Thyroid gland (tissue), 4 donors: ENCODE measurements around the gene COL9A3. TPM values are rescaled to one million over a fixed set of nuclear protein-coding genes. Genes with fewer than 3 reads are reported as not detected.

ENCODE experiments used
- DNase-seq, 2 donors: peaks; one replicate each; pipeline ENCODE4 v3.0.0-alpha.2; 2019
- H3K27ac ChIP-seq, 3 donors: fragments of 200-600 bp; sonication (generic); 1 replicate in 2 of 3; 2 replicates in 1 of 3; pipeline ENCODE4 v1.5.1; 2016 to 2019; ENCODE audit warnings: mild to moderate bottlenecking in 1 of 3, moderate library complexity in 1 of 3
- H3K27me3 ChIP-seq: fragments of 200-600 bp; sonication (generic); one replicate; pipeline ENCODE4 v1.5.1; 2019
- H3K36me3 ChIP-seq, 2 donors: fragments of 200-600 bp; sonication (generic); one replicate each; pipeline ENCODE4 v1.5.1; 2016 to 2019
- H3K4me1 ChIP-seq, 2 donors: fragments of 200-600 bp; sonication (generic); one replicate each; pipeline ENCODE4 v1.5.1; 2017 to 2019
- H3K4me3 ChIP-seq, 3 donors: fragments of 200-600 bp; sonication (generic); replicated peaks in 1 of 3; 1 replicate in 2 of 3; 2 replicates in 1 of 3; pipeline ENCODE4 v1.5.1; 2016; ENCODE audit warnings: mild to moderate bottlenecking in 1 of 3
- H3K9me3 ChIP-seq: fragments of 200-600 bp; sonication (generic); one replicate; pipeline ENCODE4 v1.5.1; 2017
- POLR2A ChIP-seq, 2 donors: fragments of 450-650 bp; IDR thresholded peaks; one replicate each; pipeline ENCODE4 v1.6.1; 2017; ENCODE audit warnings: antibody characterized with exemption in 2 of 2, mild to moderate bottlenecking in 2 of 2, moderate library complexity in 1 of 2
- WGBS, 2 donors: methylation state at CpG; one replicate each; pipeline ENCODE4 v1.1.5; 2017; 5-methylcytosine and 5-hydroxymethylcytosine counted together
- intact Hi-C: fragments of 100-400 bp; cut with DNase I; formaldehyde crosslinking; loops from one replicate; pipeline ENCODE4 v1.15.1; 2023
- total RNA-seq, 4 donors: library from RNA; depleted of rRNA; stranded (reverse); fragments of >200 nt; gene quantifications; one replicate each; pipeline ENCODE4 v1.2.3, GENCODE V29; 2016
- TF ChIP-seq, protein P1 (sequence below), 6 experiments: fragments of 200-600 bp in 3 of 6; fragments of 450-650 bp in 3 of 6; sonication (generic) in 3 of 6; IDR thresholded peaks; one replicate each; pipeline ENCODE4 v1.5.1; 2016 to 2019; ENCODE audit warnings: antibody characterized with exemption in 6 of 6, mild to moderate bottlenecking in 2 of 6, inconsistent platforms in 1 of 6, moderate library complexity in 1 of 6

The COL9A3 gene
- total RNA-seq, 4 donors from 2014 or later = 5.3 to 113 (median 62.8) TPM

DNA sequence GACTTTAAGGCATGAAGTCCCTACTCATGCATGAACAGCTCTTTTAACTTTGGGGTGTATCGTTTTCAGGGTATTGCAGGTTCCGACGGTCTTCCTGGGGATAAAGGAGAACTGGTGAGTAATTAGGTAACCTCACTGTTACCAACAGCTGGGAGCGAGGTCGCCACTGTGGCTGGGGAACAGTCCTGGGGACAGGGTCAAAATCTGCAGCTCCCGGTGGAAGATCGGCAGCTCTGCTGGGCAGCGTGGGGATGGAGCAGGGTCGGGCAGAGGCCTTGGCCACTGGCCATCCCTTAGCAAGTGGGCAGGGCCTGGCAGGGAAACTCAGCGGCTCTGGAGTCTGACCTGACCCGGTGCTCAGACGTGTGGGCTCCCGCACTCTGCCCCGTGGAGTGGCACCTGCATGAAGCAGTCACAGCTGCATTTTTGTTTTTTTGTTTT lies 16.1 kb downstream of the COL9A3 start:
- WGBS, 2 donors = 48 to 56% methylated on average over 14 of the region's 14 CpGs
- H3K4me1 ChIP-seq = peaks cover 24 to 47% of the 10 kb centered on the region in 2 donors
- TF ChIP-seq, protein P1, sequence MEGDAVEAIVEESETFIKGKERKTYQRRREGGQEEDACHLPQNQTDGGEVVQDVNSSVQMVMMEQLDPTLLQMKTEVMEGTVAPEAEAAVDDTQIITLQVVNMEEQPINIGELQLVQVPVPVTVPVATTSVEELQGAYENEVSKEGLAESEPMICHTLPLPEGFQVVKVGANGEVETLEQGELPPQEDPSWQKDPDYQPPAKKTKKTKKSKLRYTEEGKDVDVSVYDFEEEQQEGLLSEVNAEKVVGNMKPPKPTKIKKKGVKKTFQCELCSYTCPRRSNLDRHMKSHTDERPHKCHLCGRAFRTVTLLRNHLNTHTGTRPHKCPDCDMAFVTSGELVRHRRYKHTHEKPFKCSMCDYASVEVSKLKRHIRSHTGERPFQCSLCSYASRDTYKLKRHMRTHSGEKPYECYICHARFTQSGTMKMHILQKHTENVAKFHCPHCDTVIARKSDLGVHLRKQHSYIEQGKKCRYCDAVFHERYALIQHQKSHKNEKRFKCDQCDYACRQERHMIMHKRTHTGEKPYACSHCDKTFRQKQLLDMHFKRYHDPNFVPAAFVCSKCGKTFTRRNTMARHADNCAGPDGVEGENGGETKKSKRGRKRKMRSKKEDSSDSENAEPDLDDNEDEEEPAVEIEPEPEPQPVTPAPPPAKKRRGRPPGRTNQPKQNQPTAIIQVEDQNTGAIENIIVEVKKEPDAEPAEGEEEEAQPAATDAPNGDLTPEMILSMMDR (IDR thresholded peaks at IDR 0.05) = no peak
- no peak for TF ChIP-seq POLR2A (IDR thresholded peaks at IDR 0.05)
- H3K9me3 ChIP-seq = no peaks in the 10 kb centered on the region
- intact Hi-C loops = no loop called here
- H3K4me3 ChIP-seq = no peak overlapping the region
- H3K27me3 ChIP-seq = no peaks in the 10 kb centered on the region
- H3K36me3 ChIP-seq = no peaks in the 10 kb centered on the region
- peak overlapping the region in 2 of 3 donors; percentile 50 to 51 for H3K27ac ChIP-seq
- DNase-seq = peak; percentile 56 to 72

DNA sequence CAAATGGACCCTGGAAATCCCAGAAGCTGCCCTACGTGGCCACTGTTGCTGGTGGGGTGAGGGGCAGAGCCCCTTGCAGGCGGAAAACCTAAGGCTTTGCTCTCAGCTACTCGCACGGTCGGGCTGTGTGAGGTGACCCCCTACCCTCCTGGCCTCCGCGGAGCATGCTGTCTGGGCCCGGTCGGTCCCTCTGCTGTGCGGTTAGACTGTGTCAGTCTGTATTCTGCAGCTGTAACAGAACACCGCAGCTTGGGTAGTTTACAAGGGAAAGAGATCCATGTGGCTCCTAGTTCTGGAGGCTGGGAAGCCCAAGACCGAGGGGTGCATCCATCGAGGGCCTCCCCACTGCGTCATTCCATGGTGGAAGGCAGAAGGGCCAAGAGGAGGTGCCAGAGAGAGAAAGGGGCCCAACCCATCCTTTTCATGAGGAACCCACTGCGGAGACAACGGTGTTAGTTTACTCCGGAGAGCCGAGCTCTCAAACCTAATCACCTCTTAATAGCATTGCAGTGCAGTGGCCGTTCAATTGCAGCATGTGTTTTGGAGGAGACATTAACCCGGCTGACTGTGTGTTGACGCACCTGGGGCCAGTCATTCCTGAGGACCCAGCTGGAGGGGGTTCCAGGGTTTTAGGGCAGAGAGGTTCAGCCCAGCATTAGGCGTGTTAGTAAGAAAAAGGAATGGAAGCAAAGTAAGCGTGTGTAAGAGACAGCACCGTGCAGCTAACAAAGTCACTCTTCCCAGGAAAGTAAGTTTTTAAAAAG lies 18.3 kb downstream of the COL9A3 start:
- no peak for TF ChIP-seq POLR2A (IDR thresholded peaks at IDR 0.05)
- TF ChIP-seq, protein P1 (IDR thresholded peaks at IDR 0.05) = no peak

DNA sequence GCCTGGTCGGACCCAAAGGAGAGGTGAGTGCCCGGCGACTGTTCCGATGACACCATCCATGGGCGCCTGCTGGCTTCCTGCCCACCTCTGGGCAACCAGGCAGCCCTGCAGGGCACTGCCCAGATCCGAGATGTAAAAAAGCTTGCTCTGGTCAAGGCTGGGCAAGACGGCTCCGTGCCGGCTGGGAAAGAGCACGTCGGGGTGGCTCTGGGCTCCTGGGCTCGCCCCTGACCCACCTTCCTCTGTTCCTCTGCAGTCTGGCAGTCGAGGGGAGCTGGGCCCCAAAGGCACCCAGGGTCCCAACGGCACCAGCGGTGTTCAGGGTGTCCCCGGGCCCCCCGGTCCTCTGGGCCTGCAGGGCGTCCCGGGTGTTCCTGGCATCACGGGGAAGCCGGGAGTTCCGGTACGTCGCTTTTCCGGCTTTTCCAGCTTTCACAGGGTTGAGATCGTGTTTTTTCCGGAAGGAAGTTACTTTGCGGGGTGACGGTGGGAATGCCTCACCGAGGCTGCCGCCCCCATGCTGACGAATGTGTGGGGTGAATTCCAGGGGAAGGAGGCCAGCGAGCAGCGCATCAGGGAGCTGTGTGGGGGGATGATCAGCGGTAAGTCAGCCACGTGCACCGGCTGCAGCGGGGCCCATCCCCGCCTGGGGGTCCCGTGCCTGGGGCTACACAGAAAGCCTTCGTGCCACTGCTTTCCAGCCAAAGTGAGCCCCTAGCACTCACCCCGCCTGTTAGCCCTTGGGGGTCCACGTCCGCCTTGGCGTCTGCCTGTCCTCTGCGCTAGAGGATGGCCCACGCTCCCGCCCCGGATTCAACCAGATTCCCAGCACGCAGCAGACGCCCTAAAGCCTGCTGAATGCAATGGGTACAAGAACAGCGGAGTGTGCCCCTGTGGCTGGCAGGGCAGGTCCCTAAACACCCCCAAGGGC lies 19.3 kb downstream of the COL9A3 start:
- H3K4me3 ChIP-seq = no peak overlapping the region
- intact Hi-C loops = no loop called here
- WGBS, 2 donors = 81 to 91% methylated on average over 35 to 45 of the region's 52 CpGs
- peaks cover 0 to 3% of the 10 kb centered on the region in 2 donors for H3K36me3 ChIP-seq
- no peaks in the 10 kb centered on the region for H3K27me3 ChIP-seq
- H3K9me3 ChIP-seq = no peaks in the 10 kb centered on the region
- H3K4me1 ChIP-seq = peaks cover 18 to 24% of the 10 kb centered on the region in 2 donors
- no peak for DNase-seq
- no peak for TF ChIP-seq POLR2A (IDR thresholded peaks at IDR 0.05)
- TF ChIP-seq, protein P1 (IDR thresholded peaks at IDR 0.05) = no peak
- no peak overlapping the region for H3K27ac ChIP-seq

More for the DNA sequence above, 18.3 kb downstream of the COL9A3 start:
- intact Hi-C loops = no loop called here
- 87 to 89% methylated on average over 23 to 24 of the region's 24 CpGs for WGBS, 2 donors
- Histone ChIP-seq H3K27me3 (no peaks in the 10 kb centered on the region), H3K9me3 (no peaks in the 10 kb centered on the region), H3K4me1 (peaks cover 18 to 27% of the 10 kb centered on the region in 2 donors), H3K36me3 (no peaks in the 10 kb centered on the region), H3K4me3 (no peak overlapping the region), H3K27ac (no peak overlapping the region)
- no peak for DNase-seq

DNA sequence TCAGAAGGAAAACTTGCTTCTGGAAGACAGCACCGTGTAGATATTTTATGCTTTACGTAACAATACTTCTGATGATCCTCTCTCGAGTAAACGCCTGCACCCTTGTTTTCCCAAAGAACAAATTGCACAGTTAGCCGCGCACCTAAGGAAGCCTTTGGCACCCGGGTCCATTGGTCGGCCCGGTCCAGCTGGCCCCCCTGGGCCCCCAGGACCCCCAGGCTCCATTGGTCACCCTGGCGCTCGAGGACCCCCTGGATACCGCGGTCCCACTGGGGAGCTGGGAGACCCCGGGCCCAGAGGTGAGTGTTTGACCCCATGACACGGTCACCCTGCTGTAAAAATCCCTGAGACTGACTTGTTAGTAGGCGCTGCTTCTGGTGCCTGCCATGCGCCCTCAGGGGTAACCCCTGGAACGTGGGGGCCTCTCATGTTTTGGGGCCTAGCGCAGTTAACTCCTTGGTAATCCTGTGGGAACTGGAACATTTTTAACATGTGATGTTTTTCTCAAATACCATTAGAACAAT lies 20.2 kb downstream of the COL9A3 start:
- TF ChIP-seq, protein P1 (IDR thresholded peaks at IDR 0.05) = no peak
- TF ChIP-seq POLR2A (IDR thresholded peaks at IDR 0.05) = no peak
- intact Hi-C loops = no loop called here
- H3K9me3 ChIP-seq = no peaks in the 10 kb centered on the region
- DNase-seq = no peak
- H3K4me1 ChIP-seq = peaks cover 14 to 16% of the 10 kb centered on the region in 2 donors
- no peak overlapping the region for H3K27ac ChIP-seq
- no peaks in the 10 kb centered on the region for H3K27me3 ChIP-seq
- 93 to 94% methylated on average over 12 to 19 of the region's 19 CpGs for WGBS, 2 donors
- peaks cover 0 to 3% of the 10 kb centered on the region in 2 donors for H3K36me3 ChIP-seq
- no peak overlapping the region for H3K4me3 ChIP-seq
